Endothelial cell (in vitro differentiated cells): Measurements from ENCODE around the gene CYTL1. TPM values are rescaled to one million over a fixed set of nuclear protein-coding genes. Genes with fewer than 3 reads are reported as not detected.

Source experiments
- DNase-seq: peaks from one replicate; pipeline ENCODE4 v3.0.0; 2021; ENCODE audit warnings: low spot score
- H3K27ac Mint-ChIP-seq: one replicate; pipeline ENCODE4 v1.8.0; 2021; ENCODE audit warnings: mixed read lengths, inconsistent platforms; ENCODE audit not compliant: unreplicated experiment
- H3K27me3 Mint-ChIP-seq: one replicate; pipeline ENCODE4 v1.8.0; 2021; ENCODE audit warnings: mild to moderate bottlenecking, moderate library complexity, mixed read lengths, inconsistent platforms; ENCODE audit not compliant: unreplicated experiment
- H3K36me3 Mint-ChIP-seq: one replicate; pipeline ENCODE4 v1.8.0; 2021; ENCODE audit warnings: mild to moderate bottlenecking, low read depth, mixed read lengths, inconsistent platforms; ENCODE audit not compliant: unreplicated experiment
- H3K4me1 Mint-ChIP-seq: one replicate; pipeline ENCODE4 v1.8.0; 2021; ENCODE audit warnings: mild to moderate bottlenecking, mixed read lengths, inconsistent platforms; ENCODE audit not compliant: unreplicated experiment
- H3K4me3 Mint-ChIP-seq: one replicate; pipeline ENCODE4 v1.8.0; 2021; ENCODE audit warnings: mild to moderate bottlenecking, mixed read lengths, inconsistent platforms; ENCODE audit not compliant: unreplicated experiment
- H3K9me3 Mint-ChIP-seq: one replicate; pipeline ENCODE4 v1.8.0; 2021; ENCODE audit warnings: mixed read lengths, inconsistent platforms; ENCODE audit not compliant: unreplicated experiment
- total RNA-seq: library from RNA; stranded (reverse); fragmentation: NEBNext Ultra II Directional; extraction: Animal tissue kit (Norgen Biotek cat#: 25700); gene quantifications from one replicate; pipeline ENCODE4 v1.2.1, GENCODE V29; 2021; ENCODE audit not compliant: unreplicated experiment
- TF ChIP-seq, protein P1 (sequence below): fragments of 200-600 bp; sonication (generic); IDR thresholded peaks from one replicate; pipeline ENCODE4 v1.5.0; 2021; ENCODE audit warnings: antibody characterized with exemption; ENCODE audit not compliant: unreplicated experiment

Gene CYTL1
- total RNA-seq, 1 donor from 2014 or later: not detected

DNA sequence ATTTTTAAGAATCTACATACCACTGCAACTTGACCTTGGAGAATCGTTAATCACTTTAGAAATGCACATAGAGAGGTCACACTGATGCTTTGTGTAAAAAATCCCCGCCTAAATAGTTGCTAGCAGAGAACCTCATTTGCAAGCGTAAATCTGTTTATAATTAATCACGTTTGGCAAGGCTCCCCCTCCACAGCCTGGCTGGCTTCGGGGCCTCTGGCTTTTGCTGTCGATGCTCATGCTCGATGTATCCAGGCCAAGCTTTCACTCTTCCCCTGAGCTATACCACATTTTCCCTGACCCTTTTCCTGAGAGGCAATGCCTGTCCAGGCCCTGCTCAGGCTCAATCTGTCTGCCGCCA lies 23.4 kb downstream of the CYTL1 start:
- no peak overlapping the region for H3K4me3 Mint-ChIP-seq
- TF ChIP-seq, protein P1, sequence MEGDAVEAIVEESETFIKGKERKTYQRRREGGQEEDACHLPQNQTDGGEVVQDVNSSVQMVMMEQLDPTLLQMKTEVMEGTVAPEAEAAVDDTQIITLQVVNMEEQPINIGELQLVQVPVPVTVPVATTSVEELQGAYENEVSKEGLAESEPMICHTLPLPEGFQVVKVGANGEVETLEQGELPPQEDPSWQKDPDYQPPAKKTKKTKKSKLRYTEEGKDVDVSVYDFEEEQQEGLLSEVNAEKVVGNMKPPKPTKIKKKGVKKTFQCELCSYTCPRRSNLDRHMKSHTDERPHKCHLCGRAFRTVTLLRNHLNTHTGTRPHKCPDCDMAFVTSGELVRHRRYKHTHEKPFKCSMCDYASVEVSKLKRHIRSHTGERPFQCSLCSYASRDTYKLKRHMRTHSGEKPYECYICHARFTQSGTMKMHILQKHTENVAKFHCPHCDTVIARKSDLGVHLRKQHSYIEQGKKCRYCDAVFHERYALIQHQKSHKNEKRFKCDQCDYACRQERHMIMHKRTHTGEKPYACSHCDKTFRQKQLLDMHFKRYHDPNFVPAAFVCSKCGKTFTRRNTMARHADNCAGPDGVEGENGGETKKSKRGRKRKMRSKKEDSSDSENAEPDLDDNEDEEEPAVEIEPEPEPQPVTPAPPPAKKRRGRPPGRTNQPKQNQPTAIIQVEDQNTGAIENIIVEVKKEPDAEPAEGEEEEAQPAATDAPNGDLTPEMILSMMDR: no peak
- peaks cover 2% of the 10 kb centered on the region for H3K27me3 Mint-ChIP-seq
- H3K4me1 Mint-ChIP-seq: no peaks in the 10 kb centered on the region
- no peaks in the 10 kb centered on the region for H3K36me3 Mint-ChIP-seq
- H3K9me3 Mint-ChIP-seq: no peaks in the 10 kb centered on the region
- DNase-seq: no peak
- H3K27ac Mint-ChIP-seq: no peak overlapping the region

DNA sequence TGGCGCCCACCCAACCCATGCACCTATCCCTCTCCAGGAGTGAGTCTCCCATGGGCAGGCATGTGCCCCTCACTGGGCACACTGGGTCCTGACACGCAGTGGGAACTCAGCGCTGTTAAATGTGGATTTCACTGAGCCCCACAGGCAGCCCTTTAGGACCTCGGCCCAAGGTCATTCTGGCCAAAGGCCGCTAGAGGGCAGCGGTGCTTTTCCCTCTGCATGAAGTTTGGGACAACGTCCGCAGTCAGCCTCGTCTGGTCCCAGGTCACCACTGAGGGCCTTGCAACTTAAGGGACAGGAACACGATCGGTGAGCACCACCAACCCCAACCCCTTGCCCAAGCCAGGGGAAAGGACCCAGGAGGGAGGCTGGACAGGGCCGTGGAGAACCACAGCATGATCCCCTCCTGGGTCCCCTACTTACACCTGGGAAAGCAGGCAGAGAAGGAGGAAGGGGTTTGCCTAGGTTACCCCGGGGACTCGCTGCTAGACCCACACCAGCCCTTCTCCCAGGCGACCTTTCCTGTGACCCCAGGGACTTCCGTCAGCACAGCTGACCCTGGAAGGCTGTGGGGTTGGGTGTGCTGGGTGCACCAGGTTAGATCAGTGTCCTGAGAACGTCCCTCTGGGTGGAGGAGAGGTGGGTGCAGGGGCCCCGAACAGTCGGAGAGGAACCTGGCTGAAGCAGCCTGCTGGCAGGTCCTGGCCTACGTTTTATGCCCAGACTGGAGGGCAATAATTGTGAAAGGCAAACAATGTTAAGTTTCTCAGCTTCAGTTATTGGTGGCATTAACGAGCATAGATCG lies 24.0 kb downstream of the CYTL1 start:
- H3K9me3 Mint-ChIP-seq: no peaks in the 10 kb centered on the region
- DNase-seq: peak; percentile 80
- H3K36me3 Mint-ChIP-seq: no peaks in the 10 kb centered on the region
- H3K27ac Mint-ChIP-seq: no peak overlapping the region
- H3K4me1 Mint-ChIP-seq: no peaks in the 10 kb centered on the region
- H3K27me3 Mint-ChIP-seq: peaks cover 5% of the 10 kb centered on the region
- TF ChIP-seq, protein P1: peak; percentile 94
- H3K4me3 Mint-ChIP-seq: no peak overlapping the region

DNA sequence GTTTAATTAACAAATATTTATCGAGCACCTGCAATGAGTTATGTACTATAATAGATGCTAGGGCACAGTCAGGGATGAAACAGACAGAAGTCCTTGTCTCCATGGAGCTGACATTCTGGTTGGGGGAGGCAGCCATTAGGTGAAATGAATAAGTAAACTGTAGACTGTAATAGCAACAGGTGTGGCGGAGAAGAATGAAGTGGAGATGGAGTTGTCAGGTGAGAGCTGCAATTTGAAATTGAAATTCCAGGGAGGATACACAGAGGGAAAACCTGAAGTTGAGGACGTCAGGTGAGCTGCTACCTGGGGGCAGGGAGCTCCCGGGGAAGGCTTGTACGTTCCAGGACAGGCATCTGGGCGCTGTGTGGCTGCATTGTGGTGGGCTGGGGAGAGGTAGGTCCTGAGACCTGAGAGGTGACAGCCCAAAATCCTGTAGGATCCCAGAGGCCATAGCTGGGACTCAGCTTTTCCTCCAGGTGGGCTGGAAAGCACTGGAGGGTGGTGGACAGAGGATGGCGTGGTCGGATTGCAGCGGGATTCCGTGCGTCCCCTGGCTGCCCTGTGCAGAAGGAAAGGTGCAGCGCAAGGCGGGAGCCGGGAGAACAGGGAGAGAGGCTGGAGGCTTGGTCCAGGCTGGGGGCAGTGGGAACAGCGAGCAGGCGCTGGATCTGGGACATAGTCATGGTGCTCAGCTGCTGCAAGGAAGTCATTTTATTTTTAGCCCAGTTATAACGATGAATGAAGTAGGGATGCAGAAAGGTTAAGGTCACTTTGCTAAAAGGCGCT lies 24.8 kb downstream of the CYTL1 start:
- no peaks in the 10 kb centered on the region for H3K36me3 Mint-ChIP-seq
- TF ChIP-seq, protein P1: no peak
- no peaks in the 10 kb centered on the region for H3K9me3 Mint-ChIP-seq
- H3K27ac Mint-ChIP-seq: no peak overlapping the region
- no peak for DNase-seq
- no peak overlapping the region for H3K4me3 Mint-ChIP-seq
- H3K4me1 Mint-ChIP-seq: no peaks in the 10 kb centered on the region
- peaks cover 5% of the 10 kb centered on the region for H3K27me3 Mint-ChIP-seq

DNA sequence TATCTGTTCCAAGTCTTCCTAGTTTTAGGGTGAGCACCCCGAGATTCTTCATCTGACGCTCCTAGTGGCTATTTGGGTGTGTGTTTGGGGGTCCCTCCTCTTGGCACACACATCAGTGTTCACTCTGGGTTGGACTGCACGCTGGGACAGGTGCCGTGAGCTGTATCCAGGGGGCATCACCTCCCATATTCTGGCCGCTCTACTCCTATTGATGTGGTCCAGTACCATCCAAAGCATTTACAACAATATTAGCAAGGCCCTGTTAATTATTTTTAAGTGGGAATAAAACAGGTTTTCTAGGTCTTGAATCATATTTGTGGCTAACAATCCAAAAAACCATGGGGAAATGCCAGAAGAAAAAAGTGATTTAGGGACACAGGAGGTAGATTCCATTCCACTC lies 26.4 kb downstream of the CYTL1 start:
- Mint-ChIP-seq H3K4me3 (no peak overlapping the region), H3K9me3 (no peaks in the 10 kb centered on the region), H3K4me1 (no peaks in the 10 kb centered on the region), H3K27me3 (peaks cover 5% of the 10 kb centered on the region), H3K36me3 (no peaks in the 10 kb centered on the region), H3K27ac (no peak overlapping the region)
- TF ChIP-seq, protein P1: no peak
- no peak for DNase-seq
